ENCODE measurements around the gene SNRNP48.

- TF ChIP-seq CTCF (IDR thresholded peaks at IDR 0.05) (no peak), POLR2A (IDR thresholded peaks at IDR 0.05) (no peak), POLR2AphosphoS5 (IDR thresholded peaks at IDR 0.05) (no peak)
Measured at GRCh38 chr6:7594579-7595125, 4.7 kb downstream of the SNRNP48 start.
